RKO (cell line): ENCODE data around the gene GINS2.

Experiments
- DNase-seq: peaks from one replicate; pipeline ENCODE4 v3.0.0-alpha.2; 2016; ENCODE audit warnings: low spot score

The GINS2 gene

GRCh38 chr16:85716022-85716679, 27.4 kb upstream of the GINS2 start:
- DNase-seq, result no peak

GRCh38 chr16:85715169-85716021, 26.6 kb upstream of the GINS2 start:
- no peak for DNase-seq

- no peak for DNase-seq
Observed at GRCh38 chr16:85712801-85713200, 24.0 kb upstream of the GINS2 start.

- no peak for DNase-seq
Observed at GRCh38 chr16:85711982-85712587, 23.3 kb upstream of the GINS2 start.

GRCh38 chr16:85710732-85711131, 22.0 kb upstream of the GINS2 start:
- DNase-seq, result no peak

GRCh38 chr16:85709766-85710585, 21.2 kb upstream of the GINS2 start:
- DNase-seq, result no peak

GRCh38 chr16:85708338-85708737, 19.6 kb upstream of the GINS2 start:
- DNase-seq, result no peak

GRCh38 chr16:85707528-85708095, 18.9 kb upstream of the GINS2 start:
- DNase-seq, result no peak

GRCh38 chr16:85706449-85707034, 17.8 kb upstream of the GINS2 start:
- no peak for DNase-seq

GRCh38 chr16:85704900-85705846, 16.4 kb upstream of the GINS2 start:
- DNase-seq, result no peak

- no peak for DNase-seq
Observed at GRCh38 chr16:85704011-85704410, 15.3 kb upstream of the GINS2 start.

GRCh38 chr16:85699628-85700027, 10.9 kb upstream of the GINS2 start:
- DNase-seq, result peak; percentile 63

- DNase-seq, result no peak
Observed at GRCh38 chr16:85698935-85699558, 10.3 kb upstream of the GINS2 start.

- no peak for DNase-seq
Observed at GRCh38 chr16:85698459-85698891, 9.7 kb upstream of the GINS2 start.

GRCh38 chr16:85697431-85697830, 8.7 kb upstream of the GINS2 start:
- no peak for DNase-seq

- no peak for DNase-seq
Observed at GRCh38 chr16:85696781-85697180, 8.0 kb upstream of the GINS2 start.

- no peak for DNase-seq
Observed at GRCh38 chr16:85695196-85696128, 6.7 kb upstream of the GINS2 start.

- DNase-seq, result no peak
Observed at GRCh38 chr16:85690469-85691064, 1.8 kb upstream of the GINS2 start.
